ENCODE measurements around the gene SSB.
A peak's percentile ranks its signal among the peaks of the same experiment; 100 is the strongest.
"Not testable (repeated sequence)": the region's sequence is repeated elsewhere in the genome, so short reads cannot be mapped to it uniquely, and the experiment has no call there.

The SSB gene

DNA sequence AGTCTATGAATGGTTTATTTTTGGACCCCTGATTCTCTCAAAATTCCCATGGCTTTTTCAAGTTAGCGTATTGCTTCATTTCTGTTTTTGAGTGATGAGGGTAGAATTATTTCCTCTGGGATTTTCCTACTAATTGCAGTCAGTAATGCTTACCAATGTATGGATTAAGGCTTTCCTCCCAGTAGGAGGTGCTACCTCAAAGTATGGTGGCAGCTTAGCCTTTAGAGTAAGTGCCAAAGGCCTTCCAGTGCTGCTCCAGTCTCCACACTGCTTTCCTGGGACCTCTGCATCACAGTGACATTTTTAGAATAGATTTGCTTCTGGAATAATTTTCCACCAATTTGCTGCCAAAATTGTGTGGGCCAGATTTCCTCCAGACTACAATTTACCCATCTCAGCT lies 16.2 kb upstream of the SSB start:
- no peak for DNase-seq

DNA sequence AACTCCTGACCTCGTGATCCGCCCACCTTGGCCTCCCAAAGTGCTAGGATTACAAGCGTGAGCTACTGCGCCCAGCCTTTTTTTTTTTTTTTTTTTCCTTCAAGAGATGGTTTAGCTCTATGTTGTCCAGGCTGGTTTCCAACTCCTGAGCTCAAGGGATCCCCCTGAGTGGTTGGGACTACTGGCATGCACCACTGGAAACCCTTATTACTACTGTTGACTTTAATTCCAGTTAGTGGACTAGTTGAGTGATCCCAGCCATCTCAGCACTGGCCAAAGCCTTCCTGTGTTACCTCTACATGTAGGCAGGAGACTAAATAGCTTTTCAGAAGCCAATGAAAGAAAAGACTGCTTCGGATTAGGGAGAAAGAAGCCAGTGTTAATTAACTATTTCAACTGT lies 8.1 kb upstream of the SSB start:
- DNase-seq = no peak

- no peak for DNase-seq
Observed at GRCh38 chr2:169795181-169795580, 3.5 kb upstream of the SSB start.

DNA sequence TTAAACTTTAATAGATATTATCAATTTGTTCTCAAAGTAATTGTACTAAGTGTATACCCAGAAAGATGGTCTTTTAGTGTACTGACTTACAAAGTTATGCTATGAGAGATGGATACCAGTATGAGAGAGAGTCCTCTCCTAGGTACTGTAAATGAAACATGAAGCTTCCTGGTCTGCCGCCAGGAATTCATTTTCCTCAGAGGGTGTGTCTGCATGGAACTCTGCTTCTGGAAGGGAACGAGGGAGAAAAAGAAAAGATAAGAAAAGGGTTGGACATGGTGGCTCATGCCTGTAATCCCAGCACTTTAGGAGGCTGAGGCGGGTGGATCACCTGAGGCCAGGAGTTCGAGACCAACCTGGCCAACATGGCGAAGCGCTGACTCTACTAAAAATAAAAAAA lies 2.2 kb upstream of the SSB start:
- no peak for DNase-seq

- DNase-seq = no peak
Observed at GRCh38 chr2:169797601-169798000, 1.1 kb upstream of the SSB start.

- DNase-seq = no peak
Observed at GRCh38 chr2:169798397-169798717, 314 bp upstream of the SSB start.

- DNase-seq = no peak
Observed at GRCh38 chr2:169803480-169803879, 4.8 kb downstream of the SSB start.

DNA sequence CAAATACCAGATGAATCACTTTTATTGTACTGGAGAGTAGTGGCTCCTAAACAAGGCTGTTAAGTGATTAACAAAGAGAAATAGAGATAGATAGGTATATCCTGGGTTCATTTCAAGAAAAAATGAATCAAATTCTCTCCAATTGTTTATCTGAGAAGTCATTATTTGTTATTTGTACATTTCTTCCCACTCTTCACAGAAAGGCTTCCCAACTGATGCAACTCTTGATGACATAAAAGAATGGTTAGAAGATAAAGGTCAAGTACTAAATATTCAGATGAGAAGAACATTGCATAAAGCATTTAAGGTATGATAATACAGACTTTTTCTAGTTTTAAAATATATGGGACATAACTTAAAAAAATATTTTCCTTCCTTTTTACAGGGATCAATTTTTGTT lies 7.9 kb downstream of the SSB start:
- DNase-seq = no peak

- DNase-seq = no peak
Observed at GRCh38 chr2:169808221-169808620, 9.6 kb downstream of the SSB start.

GRCh38 chr2:169815849-169816248 lies 17.2 kb downstream of the SSB start:
- DNase-seq = no peak

DNA sequence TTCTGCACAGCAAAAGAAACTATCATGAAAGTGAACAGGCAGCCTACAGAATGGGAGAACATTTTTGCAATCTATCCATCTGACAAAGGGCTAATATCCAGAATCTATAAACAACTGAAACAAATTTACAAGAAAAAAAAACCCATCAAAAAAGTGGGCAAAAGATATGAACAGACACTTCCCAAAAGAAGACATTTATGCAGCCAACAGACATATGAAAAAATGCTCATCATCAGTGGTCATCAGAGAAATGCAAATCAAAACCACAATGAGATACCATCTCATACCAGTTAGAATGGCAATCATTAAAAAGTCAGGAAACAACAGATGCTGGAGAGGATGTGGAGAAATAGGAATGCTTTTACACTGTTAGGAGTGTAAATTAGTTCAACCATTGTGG lies 18.3 kb downstream of the SSB start:
- DNase-seq = not testable (repeated sequence)

DNA sequence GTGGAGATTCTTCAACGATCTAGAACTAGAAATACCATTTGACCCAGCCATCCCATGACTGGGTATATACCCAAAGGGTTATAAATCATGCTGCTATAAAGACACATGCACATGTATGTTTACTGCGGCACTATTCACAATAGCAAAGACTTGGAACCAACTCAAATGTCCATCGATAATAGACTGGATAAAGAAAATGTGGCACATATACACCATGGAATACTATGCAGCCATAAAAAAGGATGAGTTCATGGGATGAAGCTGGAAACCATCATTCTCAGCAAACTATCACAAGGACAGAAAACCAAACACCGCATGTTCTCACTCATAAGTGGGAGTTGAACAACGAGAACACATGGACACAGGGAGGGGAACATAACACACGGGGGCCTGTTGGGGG lies 18.7 kb downstream of the SSB start:
- DNase-seq = not testable (repeated sequence)

- DNase-seq = no peak
Observed at GRCh38 chr2:169818241-169818640, 19.6 kb downstream of the SSB start.

DNA sequence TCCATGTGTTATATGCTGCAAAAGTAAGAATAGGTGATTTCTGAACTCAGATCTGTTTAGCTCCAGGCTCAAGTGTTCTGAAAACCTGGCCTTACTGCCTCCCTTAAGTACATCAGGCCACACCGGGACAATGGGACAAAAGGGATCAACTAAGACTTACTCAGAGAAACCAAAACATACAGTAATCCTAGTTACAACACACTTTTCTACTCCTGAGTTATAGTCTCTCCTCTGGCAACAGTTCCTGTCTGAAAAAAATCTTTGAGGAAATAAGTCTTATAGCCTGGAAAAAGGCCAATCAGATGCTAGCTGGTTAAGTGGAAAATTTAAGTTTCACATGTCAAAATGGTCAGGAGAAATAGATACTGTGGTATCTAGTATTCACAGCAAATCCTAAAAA lies 20.4 kb downstream of the SSB start:
- DNase-seq = no peak

- DNase-seq = not testable (repeated sequence)
Observed at GRCh38 chr2:169820101-169820500, 21.4 kb downstream of the SSB start.

GRCh38 chr2:169822036-169822435 lies 23.4 kb downstream of the SSB start:
- DNase-seq = no peak

GRCh38 chr2:169822785-169823392 lies 24.2 kb downstream of the SSB start:
- DNase-seq = no peak

DNA sequence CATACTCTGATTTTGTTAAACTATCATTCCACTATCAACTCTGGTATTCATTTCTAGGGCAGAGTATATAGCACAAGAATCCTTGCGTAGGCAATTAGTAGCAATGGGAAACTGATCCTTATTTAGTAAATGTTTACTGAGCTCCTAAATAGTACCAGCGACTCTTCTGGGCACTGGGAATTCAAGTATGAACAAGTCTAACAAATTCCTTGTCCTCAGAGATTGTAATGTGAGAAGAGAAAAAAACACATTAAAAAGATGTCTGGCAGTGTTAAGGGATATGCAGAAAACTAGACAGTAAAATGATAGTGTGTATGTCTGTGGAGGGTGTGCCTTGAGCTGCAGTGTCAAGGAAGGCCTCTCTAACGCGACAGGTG lies 25.3 kb downstream of the SSB start:
- DNase-seq = no peak

GRCh38 chr2:169824373-169825333 lies 26.0 kb downstream of the SSB start, which contains the start of gene METTL5:
Gene METTL5, minus strand, starts transcription at chr2:169824905. Its CDS starts 308 bp downstream, at chr2:169824597.
- DNase-seq = peak; percentile 42

DNA sequence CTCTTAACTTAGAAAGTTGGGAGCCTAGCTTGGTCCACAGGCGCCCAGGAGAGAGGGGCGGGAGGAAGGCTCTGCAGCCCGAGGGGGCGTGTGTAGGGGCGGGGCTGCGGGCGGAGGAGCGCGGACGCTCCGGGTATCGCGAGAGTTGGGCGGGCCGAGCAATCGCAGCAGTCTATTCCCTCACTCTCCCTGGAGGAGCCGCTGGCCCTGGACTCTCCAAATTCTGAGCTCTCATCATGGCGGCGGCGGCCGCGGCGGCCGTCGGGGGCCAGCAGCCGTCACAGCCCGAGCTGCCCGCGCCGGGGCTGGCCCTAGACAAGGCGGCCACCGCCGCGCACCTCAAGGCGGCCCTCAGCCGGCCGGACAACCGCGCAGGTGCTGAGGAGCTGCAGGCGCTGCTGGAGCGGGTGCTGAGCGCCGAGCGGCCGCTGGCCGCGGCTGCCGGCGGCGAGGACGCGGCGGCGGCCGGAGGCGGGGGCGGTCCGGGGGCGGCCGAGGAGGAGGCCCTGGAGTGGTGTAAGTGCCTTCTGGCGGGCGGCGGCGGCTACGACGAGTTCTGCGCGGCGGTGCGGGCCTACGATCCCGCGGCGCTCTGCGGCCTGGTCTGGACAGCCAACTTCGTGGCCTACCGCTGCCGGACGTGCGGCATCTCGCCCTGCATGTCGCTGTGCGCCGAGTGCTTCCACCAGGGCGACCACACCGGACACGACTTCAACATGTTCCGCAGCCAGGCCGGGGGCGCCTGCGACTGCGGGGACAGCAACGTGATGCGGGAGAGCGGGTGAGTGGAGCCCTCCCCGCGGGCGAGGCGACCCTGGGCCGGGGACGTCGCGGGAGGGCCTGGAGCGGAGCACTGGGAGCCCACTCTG lies 28.8 kb downstream of the SSB start, which contains the start of gene UBR3:
TSS of gene UBR3 (plus strand) at position 183 of the 869 bp plus-strand sequence. CDS start at position 237, 54 bp downstream.
- DNase-seq = peak; percentile 59

DNA sequence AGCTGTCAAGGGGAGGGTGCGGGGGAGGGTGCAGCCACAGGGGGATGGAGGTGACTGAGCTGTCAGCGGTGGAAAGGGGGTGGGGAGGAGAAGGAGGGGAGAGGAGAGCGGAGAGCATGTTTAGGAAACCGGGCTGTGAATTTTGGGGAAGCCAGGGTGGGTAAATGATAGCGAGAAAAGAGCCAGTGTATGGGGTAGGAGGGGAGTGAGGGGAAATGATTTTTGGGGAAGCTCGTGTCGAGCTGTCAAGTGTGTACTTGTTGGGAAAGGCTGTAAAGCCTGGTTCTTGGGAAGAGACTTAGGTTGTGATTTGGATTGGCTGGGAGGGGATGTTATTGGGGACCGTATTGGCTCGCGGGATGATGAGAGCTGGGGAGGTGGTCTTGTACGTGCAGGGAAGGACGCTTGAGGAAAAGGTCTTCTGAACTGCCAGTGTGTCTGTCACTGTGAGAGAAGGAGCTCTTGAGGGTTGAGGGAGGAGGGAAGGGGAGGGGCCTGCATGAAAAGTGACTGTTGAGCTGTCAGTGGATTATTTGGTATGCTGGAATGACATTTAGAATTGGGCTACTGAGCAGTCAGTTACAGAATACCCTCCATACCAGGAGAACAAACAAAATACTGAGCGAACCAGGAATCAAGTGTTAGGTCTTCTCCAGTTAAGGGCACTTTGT lies 29.6 kb downstream of the SSB start:
- DNase-seq = peak; percentile 1

GRCh38 chr2:169834401-169834800 lies 35.7 kb downstream of the SSB start:
- no peak for DNase-seq
